ENCODE results near the gene PIK3CD. TPM values are rescaled to one million over a fixed set of nuclear protein-coding genes. Genes with fewer than 3 reads are reported as not detected.

PIK3CD gene
- total and polyA plus RNA-seq, 2 of the 8 experiments (the other 6 are each of a cell fraction or from before 2014, with no cell fraction given), result 20.6 to 24.1 TPM

DNA sequence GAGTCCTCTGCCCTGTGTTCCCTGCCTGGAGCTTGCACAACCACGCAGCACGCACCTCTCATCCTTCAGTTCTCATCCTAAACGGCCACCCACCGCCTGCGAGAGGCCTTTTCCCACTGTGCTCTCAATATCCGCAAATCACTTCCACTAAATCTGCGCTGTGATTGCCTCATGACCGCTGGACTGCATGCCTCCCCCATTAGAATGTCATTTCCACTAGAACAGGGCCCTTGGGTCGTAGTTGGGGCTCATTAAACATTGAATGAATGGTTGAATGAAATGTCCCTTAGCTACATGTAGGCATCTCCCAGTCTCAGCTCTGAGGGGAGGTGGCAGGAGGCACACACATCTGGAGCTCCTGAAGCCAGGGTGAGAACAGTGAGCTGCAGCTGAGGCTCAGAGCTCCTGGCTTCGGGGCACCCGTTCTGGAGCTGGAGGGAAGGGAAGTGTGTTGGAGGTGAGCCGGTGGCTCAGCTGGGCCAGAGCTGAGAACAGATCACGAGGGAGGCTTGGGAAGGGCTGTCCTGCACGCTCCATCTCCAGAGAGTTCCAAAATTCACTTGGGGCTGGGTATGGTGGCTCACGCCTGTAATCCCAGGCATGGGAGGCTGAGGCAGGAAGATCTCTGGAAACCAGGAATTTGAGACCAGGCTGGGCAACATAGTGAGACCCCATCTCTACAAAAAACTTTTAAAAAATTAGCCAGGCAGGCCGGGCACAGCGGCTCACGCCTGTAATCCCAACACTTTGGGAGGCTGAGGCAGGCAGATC is 32.4 kb upstream of the PIK3CD start:
- Histone ChIP-seq H4K20me1 (replicated peaks in 1 of 2; ENCODE audit: control insufficient read depth in 1 of 2, insufficient read depth in 2 of 2, low read length in 2 of 2) (no peaks in the 10 kb centered on the region), H3K23me2 (ENCODE audit: low read depth, low read length) (no peaks in the 10 kb centered on the region), H2BK12ac (ENCODE audit: low read depth, low read length) (no peak overlapping the region), H2BK15ac (ENCODE audit: low read length) (no peak overlapping the region), H3K18ac (ENCODE audit: extremely low read depth, low read length) (0 out of 2 replicates have a peak overlapping the region, but pooled peaks have one; percentile 53), H3K9me3 (ENCODE audit: insufficient read depth in 2 of 2, low read depth in 1 of 2, low read length in 1 of 2) (no peaks in the 10 kb centered on the region), H3K23ac (ENCODE audit: insufficient read length) (no peak overlapping the region), H2BK20ac (ENCODE audit: low read length) (no peak overlapping the region), H3K79me2 (ENCODE audit: control insufficient read depth in 1 of 2, insufficient read depth in 2 of 2, low read length in 2 of 2) (no peaks in the 10 kb centered on the region), H3K4me2 (ENCODE audit: insufficient read depth in 1 of 2, low read depth in 2 of 2, low read length in 2 of 2) (no peak overlapping the region), H4K8ac (ENCODE audit: extremely low read depth, insufficient read depth, low read length) (no peak overlapping the region), H3K14ac (ENCODE audit: insufficient read length) (no peak overlapping the region), H3K56ac (replicated peaks; ENCODE audit: insufficient read length, low read depth, low read length) (no peak overlapping the region), H3K79me1 (ENCODE audit: low read depth, low read length) (no peaks in the 10 kb centered on the region), H2BK120ac (replicated peaks; ENCODE audit: low read depth, low read length) (no peak overlapping the region), H4K91ac (replicated peaks; ENCODE audit: insufficient read length, low read length) (no peak overlapping the region), H2AFZ (ENCODE audit: low read length) (no peak overlapping the region), H4K5ac (ENCODE audit: insufficient read length, low read depth, low read length) (no peak overlapping the region), H3K36me3 (ENCODE audit: control insufficient read depth in 2 of 4, insufficient read depth in 4 of 4, low read length in 3 of 4) (no peaks in the 10 kb centered on the region), H3K27me3 (replicated peaks in 1 of 4; ENCODE audit: control insufficient read depth in 3 of 4, extremely low read depth in 1 of 4, insufficient read depth in 3 of 4, low read length in 3 of 4) (no peaks in the 10 kb centered on the region), H3K4me1 (replicated peaks in 1 of 4; ENCODE audit: control insufficient read depth in 3 of 4, insufficient read depth in 4 of 4, low read length in 3 of 4) (no peaks in the 10 kb centered on the region; a peak in 1 of 7 replicates), H2BK5ac (ENCODE audit: low read depth, low read length) (no peak overlapping the region), H3K4ac (replicated peaks; ENCODE audit: insufficient read length, low read depth, low read length) (no peak overlapping the region), H2AK5ac (ENCODE audit: low read depth, low read length) (no peak overlapping the region), H3K27ac (ENCODE audit: low read depth, low read length) (no peak overlapping the region), H3K9ac (replicated peaks in 1 of 4; ENCODE audit: extremely low read depth in 1 of 4, low read depth in 3 of 4, low read length in 3 of 4) (no peak overlapping the region), H3K4me3 (ENCODE audit: extremely low read depth in 1 of 4, insufficient read depth in 2 of 4, low read depth in 3 of 4, low read length in 4 of 4) (no peak overlapping the region)
- DNase-seq (ENCODE audit: low read depth in 1 of 2, low spot score in 2 of 2) (peak in 1 of 2 experiments; percentile 37), FAIRE-seq (no peak)
- ChIA-PET POLR2A (ENCODE audit: partially characterized antibody) (interaction anchor here (2.4 kb wide), 1 partner anchor 27 kb away, joined by 5 read pairs; no protein-coding TSS in a partner anchor), CTCF (ENCODE audit: partially characterized antibody) (interaction anchor here (0.6 kb wide), 1 partner anchor 1192 kb away, joined by 3 read pairs; no protein-coding TSS in a partner anchor)
- TF ChIP-seq, protein P1, sequence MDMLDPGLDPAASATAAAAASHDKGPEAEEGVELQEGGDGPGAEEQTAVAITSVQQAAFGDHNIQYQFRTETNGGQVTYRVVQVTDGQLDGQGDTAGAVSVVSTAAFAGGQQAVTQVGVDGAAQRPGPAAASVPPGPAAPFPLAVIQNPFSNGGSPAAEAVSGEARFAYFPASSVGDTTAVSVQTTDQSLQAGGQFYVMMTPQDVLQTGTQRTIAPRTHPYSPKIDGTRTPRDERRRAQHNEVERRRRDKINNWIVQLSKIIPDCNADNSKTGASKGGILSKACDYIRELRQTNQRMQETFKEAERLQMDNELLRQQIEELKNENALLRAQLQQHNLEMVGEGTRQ (IDR thresholded peaks at IDR 0.05; ENCODE audit: low read length), result no peak
- TF ChIP-seq GABPA (IDR thresholded peaks at IDR 0.05; ENCODE audit: borderline replicate concordance, insufficient read depth, low read length) (no peak), POLR2A (IDR thresholded peaks at IDR 0.05; ENCODE audit: control extremely low read depth in 1 of 2, low read depth in 2 of 2, low read length in 2 of 2) (no peak), TAF7 (optimal IDR thresholded peaks at IDR 0.05; ENCODE audit: borderline replicate concordance, low read depth, low read length) (no peak), HDAC2 (IDR thresholded peaks at IDR 0.05; ENCODE audit: borderline replicate concordance in 1 of 2, low read depth in 2 of 2, low read length in 2 of 2) (no peak), SRF (IDR thresholded peaks at IDR 0.05; ENCODE audit: low read depth, low read length) (no peak), NRF1 (IDR thresholded peaks at IDR 0.05; ENCODE audit: low read depth, low read length) (no peak), SP1 (IDR thresholded peaks at IDR 0.05; ENCODE audit: low read depth, low read length) (no peak), TEAD4 (IDR thresholded peaks at IDR 0.05; ENCODE audit: low read depth, low read length) (no peak), TBP (IDR thresholded peaks at IDR 0.05; ENCODE audit: low read depth, low read length) (no peak), MAFK (IDR thresholded peaks at IDR 0.05; ENCODE audit: low read depth, low read length) (no peak)
- 91% methylated on average over 18 of the region's 18 CpGs; no CpG with 5 or more reads in 1 of the 2 experiments for WGBS, 2 experiments (ENCODE audit: extremely low coverage in 1 of 2, insufficient coverage in 1 of 2, insufficient read length in 1 of 2, insufficient replicate concordance in 2 of 2, low coverage in 1 of 2, low lambda C conversion rate in 2 of 2, missing lambda C conversion rate in 1 of 2)

Measured in H1 (cell line).